LNCAP (cell line): Measurements from ENCODE around the gene YPEL5.

Source experiments
- TF ChIP-seq, protein P1 (sequence below): fragments of 450-650 bp; IDR thresholded peaks from 2 replicates; pipeline ENCODE4 v1.5.1; 2017; ENCODE audit warnings: mild to moderate bottlenecking

The YPEL5 gene

DNA sequence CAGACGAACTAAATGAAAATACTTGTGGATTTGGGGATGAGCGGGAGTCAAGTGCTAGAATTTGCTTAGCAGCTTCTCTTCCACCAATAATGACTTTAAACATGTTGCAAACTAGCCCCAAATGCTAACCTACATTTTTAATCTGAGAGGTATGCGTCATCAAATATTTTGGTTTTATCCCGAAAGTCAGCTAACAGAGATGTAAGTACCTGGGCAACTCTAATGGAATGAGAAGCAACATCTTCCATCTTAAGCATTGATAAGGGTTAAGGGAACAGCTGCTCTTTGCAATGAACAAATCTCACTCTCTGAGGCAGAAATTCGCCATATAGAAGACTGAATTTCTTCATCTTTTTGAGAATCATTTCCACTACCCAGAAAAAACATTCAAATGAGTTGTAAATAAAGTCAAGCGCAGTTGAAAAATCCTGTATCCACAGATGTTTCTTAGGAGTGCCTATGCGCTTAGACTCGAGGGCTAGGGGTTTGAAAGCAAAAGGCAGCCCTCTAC, 926 bp upstream of the YPEL5 start:
- TF ChIP-seq, protein P1, sequence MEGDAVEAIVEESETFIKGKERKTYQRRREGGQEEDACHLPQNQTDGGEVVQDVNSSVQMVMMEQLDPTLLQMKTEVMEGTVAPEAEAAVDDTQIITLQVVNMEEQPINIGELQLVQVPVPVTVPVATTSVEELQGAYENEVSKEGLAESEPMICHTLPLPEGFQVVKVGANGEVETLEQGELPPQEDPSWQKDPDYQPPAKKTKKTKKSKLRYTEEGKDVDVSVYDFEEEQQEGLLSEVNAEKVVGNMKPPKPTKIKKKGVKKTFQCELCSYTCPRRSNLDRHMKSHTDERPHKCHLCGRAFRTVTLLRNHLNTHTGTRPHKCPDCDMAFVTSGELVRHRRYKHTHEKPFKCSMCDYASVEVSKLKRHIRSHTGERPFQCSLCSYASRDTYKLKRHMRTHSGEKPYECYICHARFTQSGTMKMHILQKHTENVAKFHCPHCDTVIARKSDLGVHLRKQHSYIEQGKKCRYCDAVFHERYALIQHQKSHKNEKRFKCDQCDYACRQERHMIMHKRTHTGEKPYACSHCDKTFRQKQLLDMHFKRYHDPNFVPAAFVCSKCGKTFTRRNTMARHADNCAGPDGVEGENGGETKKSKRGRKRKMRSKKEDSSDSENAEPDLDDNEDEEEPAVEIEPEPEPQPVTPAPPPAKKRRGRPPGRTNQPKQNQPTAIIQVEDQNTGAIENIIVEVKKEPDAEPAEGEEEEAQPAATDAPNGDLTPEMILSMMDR: no peak

DNA sequence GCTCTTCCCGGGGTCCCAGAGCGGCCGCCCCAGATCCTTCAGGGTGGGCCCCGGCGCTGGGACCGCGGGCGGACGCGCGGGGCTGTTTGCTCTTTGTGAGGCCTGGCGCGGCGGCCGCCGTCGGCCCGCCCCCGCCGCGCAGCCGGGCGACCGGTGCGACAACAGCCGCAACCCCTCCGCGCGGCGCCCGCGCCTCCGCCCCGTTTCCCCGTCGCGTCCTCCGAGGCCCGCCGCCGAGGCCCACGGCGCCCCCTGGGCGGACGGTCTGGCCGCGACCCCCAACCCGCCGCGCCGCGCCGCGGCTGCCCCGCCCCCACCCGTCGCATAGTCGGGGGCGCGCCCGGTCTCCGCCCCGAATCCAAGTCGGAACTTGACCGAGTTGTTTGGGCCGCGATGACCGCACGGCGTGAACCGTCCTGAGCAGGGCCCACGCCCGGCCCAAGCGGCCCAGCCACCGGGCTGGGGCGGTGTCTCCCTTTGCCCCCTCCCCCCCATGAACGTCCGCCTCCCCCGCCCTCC, 448 bp downstream of the YPEL5 start:
- TF ChIP-seq, protein P1: no peak

DNA sequence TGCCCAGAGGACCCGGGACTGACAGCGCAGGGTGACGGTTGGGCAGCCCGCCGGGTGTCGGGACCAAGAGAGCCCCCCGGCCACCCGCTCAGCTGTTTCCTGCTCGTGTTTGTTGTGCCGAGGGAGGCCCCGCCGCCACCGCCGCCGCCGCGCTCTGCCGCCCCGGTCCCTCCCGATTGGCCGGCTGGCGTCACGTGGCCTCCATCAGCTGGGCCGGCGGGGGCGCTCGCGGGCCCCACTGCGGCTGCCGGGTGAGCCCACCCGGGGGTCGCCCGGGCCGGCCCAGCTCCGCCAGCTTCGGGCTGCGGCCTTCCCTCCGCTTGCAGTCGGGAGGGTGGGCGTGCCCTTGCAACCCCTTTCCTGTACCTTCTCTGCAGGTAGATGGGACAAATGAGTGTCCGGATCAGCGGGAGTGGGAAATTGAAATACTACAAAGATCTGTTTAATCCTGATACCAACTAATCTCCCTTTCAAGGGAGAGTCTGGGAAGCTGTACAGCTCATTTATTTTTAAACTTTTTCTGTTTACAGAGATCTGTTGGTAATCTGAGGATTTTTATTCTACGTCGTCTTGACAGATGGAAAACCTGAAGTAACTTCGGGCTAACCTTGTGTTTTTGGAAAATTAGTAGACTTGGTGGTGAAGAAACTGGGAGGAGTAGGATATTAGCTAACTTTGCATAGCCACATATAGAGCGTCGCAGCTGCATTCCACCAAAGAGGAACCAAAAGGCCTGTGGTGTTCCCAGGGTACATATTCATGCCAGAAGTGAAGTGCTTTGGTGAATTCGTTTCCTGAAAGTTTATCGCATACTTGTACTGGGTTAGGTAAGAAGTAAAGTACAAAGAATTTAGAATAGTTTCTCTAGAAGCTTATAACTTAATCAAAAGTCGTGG, 1.2 kb downstream of the YPEL5 start:
- TF ChIP-seq, protein P1: peak; percentile 64

DNA sequence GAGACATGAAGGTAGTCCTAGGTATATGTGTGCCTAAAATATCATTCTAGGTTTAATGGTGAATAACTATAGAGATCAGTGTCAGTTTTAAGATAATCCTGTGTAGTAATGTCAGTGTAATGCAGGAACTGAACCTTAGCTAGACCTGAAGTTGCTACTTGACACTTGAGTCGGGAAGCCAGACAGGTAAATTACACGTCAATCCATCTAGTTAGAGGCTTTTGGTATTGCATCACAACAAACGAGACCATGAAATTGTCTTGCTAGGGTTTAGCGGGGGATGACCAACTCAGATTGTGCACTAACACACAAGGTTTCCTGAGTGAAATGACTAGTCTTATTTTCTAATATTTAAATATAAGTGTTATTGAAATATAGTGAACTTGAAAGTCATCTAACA, 2.0 kb downstream of the YPEL5 start:
- TF ChIP-seq, protein P1: no peak

DNA sequence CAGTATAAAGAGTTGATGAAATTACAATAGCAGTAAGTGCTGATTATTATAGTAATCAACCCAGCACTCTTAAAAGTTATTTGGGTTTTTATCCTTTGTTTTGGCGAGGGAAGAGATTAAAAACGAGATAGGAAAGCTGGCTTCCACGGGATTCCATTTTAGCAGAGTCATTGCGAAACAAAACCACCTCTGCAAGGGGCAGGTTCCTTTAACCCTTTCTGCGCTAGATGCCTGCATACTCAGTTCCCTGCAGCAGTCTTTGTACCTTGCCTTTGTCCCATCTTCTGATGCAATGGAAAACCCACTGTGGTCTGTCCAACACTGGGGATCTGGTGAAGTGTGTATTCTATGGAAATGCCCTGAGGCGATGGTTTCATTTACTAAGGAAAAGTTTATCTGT, 2.7 kb downstream of the YPEL5 start:
- TF ChIP-seq, protein P1: no peak

DNA sequence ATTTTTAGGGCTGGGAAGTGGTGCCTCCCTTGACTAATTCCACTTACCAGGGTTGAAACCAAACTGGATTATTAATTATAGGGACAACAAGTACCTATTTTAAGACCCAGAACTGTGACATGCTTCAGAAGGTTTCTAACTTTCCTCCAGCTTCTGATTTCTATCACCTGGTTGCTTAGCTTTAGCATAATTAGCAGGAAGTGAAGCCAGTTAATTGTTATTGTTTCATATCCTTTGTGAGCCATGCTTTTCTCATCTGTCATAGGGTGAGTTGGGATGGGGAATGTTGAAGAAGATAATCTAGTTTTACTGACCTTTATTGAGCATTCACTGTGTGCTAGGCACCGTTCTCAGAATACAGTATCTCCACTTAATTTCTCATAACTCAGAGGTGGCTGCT, 3.2 kb downstream of the YPEL5 start:
- TF ChIP-seq, protein P1: no peak

DNA sequence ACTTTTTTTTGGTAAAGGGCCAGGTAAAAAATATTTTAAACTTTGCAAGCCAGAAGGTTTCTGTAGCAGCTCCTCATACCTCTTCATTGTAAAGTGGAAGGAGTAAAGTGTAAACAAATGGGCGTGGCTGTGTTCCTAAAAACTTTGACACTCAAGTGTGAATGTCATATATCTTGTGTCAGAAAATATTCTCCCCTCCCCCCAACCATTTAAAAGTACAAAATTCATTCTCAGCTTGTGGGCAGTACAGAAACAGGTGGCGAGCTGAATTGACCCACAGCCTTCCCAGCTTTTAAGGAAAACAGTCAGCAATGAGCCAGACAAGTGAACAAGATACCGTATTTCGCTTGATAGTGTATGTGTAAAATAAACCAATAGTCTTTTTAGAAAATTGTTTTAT, 4.0 kb downstream of the YPEL5 start:
- TF ChIP-seq, protein P1: no peak
